RPMI7951 (cell line): Measurements from ENCODE around the gene RAMP1. TPM values are rescaled to one million over a fixed set of nuclear protein-coding genes. Genes with fewer than 3 reads are reported as not detected.
"Not testable (repeated sequence)": the region's sequence is repeated elsewhere in the genome, so short reads cannot be mapped to it uniquely, and the experiment has no call there.

Experiments
- DNase-seq: peaks from one replicate; pipeline ENCODE4 v3.0.0-alpha.2; 2012; ENCODE audit warnings: low read depth
- total RNA-seq: library from RNA; depleted of rRNA; stranded (reverse); fragments of >200 nt; shearing (Covaris generic); gene quantifications from 2 replicates; pipeline ENCODE4 v1.2.3, GENCODE V29; 2014

The RAMP1 gene
- total RNA-seq, 1 experiment from 2014 or later: 6.2 TPM

- no peak for DNase-seq
Observed at GRCh38 chr2:237863689-237864443, 4.4 kb downstream of the RAMP1 start.

GRCh38 chr2:237864444-237864931, 5.1 kb downstream of the RAMP1 start:
- no peak for DNase-seq

- peak; percentile 77 for DNase-seq
Observed at GRCh38 chr2:237864940-237865622, 5.7 kb downstream of the RAMP1 start.

GRCh38 chr2:237865623-237866041, 6.2 kb downstream of the RAMP1 start:
- no peak for DNase-seq

GRCh38 chr2:237866101-237866621, 6.7 kb downstream of the RAMP1 start:
- peak; percentile 77 for DNase-seq

- no peak for DNase-seq
Observed at GRCh38 chr2:237867465-237867864, 8.0 kb downstream of the RAMP1 start.

- DNase-seq: not testable (repeated sequence)
Observed at GRCh38 chr2:237868074-237868473, 8.7 kb downstream of the RAMP1 start.

- peak; percentile 30 for DNase-seq
Observed at GRCh38 chr2:237868631-237869342, 9.4 kb downstream of the RAMP1 start.

- DNase-seq: no peak
Observed at GRCh38 chr2:237869343-237870102, 10.1 kb downstream of the RAMP1 start.

GRCh38 chr2:237870126-237870525, 10.7 kb downstream of the RAMP1 start:
- peak; percentile 18 for DNase-seq

- no peak for DNase-seq
Observed at GRCh38 chr2:237870754-237871651, 11.6 kb downstream of the RAMP1 start.

GRCh38 chr2:237872178-237872887, 12.9 kb downstream of the RAMP1 start:
- no peak for DNase-seq

GRCh38 chr2:237873421-237873831, 14.0 kb downstream of the RAMP1 start:
- no peak for DNase-seq

- DNase-seq: peak; percentile 32
Observed at GRCh38 chr2:237873897-237874551, 14.6 kb downstream of the RAMP1 start.

- peak; percentile 90 for DNase-seq
Observed at GRCh38 chr2:237874585-237875161, 15.2 kb downstream of the RAMP1 start.

- DNase-seq: no peak
Observed at GRCh38 chr2:237875256-237876060, 16.0 kb downstream of the RAMP1 start.

GRCh38 chr2:237876061-237876526, 16.7 kb downstream of the RAMP1 start:
- no peak for DNase-seq

GRCh38 chr2:237876532-237876931, 17.1 kb downstream of the RAMP1 start:
- no peak for DNase-seq
